ENCODE data around the gene NDEL1.

The NDEL1 gene

GRCh38 chr17:8481703-8482102, 46.0 kb downstream of the NDEL1 start:
- DNase-seq: no peak

GRCh38 chr17:8482546-8482945, 46.9 kb downstream of the NDEL1 start:
- DNase-seq: no peak

DNA sequence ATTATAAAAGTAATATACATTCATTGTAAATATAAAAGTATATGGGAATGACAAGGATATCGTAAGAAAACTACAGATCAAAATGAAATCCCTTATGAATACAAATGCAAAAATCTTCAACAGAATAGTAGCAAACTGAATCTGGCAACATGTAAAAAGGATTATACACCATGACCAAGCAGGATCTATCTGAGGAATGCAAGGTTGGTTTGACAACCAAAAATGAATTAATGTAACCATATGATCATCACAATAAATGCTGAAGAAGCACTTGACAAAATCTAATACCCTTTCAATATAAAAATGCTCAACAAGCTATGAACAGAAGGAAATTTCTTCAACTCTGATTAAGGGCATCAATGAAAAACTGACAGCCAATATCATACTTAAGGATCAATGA, 48.8 kb downstream of the NDEL1 start:
- DNase-seq: no peak

GRCh38 chr17:8485491-8485890, 49.8 kb downstream of the NDEL1 start:
- no peak for DNase-seq

DNA sequence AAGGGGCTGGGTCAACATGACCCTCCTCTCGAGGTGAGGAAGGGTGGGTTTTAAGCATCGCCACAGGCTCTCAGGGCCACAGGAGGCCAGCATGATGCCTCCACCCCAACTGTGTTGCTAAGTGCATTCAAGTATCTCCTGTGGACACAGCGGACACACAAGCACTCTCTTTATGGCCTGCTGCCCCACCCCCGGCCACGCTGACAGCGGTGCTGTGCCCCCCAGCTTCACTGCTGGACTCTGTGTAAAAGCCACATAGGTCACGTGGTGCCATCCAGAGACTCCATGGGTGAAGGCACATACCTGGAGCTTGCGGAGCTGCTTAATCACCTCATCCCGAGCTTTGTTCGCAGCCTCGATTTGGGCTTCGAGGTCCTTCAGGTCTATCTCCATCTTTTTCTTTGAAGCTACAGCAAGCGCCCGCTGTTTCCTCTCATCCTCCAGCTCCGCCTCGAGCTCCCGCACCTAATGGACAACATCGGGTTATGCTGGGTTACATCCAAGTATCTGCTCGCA, 51.5 kb downstream of the NDEL1 start:
- DNase-seq: no peak

DNA sequence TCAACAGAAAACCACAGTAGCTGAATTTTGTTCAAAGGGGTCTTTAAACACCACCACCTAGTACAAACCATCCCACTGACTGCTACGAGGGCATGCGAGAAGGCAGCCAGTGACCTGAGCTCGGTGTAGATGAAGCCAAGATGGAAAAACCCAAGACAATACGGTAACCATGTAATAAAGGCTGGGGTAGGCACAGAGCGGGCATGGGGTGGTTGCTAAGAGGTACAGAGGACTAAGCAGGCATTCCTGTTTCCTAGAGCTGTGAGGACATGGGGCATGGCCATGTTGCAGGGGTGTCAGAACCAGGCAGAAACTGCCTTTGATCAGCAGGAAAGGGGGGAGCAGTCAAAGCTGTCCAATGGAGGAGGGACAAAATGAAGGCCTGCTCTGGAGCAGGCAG, 52.1 kb downstream of the NDEL1 start:
- no peak for DNase-seq

- DNase-seq: no peak
Measured at GRCh38 chr17:8488491-8488890, 52.8 kb downstream of the NDEL1 start.

DNA sequence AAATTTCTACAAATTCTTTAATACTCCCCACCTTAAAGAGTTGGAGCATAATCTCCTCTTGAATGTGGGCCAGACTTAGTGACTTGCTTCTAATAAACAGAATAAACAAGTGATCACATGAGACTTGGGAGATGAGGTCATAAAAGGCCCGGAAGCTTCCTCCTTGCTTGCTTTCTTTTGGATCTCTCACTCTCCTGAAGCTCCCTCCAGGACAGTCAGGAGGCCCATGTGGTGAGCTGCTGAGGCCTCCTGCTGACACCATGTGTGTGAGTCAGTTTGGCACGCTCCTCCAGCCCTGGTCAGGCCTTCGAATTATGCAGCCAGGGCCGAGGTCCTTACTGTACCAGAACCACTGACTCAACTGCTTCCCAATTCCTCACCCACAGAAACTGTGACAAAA, 53.2 kb downstream of the NDEL1 start:
- no peak for DNase-seq

DNA sequence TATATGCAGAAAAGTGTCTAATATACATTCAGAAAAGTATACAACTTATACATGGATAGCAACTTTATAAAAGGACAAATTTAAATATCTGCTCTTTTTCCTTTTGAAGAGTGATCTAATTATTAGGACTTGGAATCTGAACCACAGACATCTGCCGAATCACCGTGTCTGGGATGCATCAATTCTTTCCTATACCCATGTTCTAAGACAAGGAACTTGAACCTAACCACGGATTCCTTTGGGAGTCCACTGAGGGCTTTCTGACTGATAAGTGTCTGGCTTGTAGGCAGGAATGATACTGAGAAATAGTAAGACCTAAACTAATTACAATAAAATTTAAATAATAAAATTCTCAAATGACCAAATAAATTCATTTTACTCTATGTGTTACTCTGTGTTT, 54.2 kb downstream of the NDEL1 start:
- DNase-seq: no peak

DNA sequence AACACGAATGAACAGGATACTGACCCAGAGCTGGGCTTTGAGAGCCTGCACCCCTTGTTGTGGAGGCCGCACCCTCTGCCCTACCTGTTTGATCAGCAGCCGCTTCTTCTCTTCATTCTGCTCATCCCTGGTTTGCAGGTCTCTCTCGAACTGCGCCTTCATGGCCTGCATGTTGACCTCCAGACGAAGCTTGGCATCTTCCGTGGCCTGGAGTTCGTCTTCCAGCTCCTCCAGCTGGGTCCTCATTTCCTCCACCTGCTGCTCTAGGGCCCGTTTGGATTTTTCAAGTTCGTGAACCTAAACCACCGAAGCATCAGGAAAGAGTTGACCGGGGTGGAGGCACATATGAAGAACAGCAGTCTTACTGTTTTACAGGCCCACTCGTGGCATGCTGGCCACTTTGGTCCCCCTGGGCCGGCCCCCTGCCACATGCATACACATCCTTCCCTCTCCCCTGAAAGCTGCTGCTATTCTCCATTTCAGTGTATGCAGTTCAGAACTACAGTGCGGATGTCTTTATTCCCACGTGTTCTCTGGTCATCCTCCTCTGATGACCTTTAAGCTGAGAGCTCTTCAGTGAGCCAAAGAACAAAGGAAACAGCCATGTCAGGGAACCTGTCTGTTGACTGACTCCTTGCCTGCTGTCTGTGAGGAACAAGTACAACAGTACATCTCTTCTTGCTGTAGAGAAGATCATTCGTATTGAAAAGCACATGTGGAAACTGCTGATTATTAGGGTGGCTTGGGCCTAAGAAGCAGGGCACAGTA, 54.8 kb downstream of the NDEL1 start:
- DNase-seq: no peak

GRCh38 chr17:8492121-8492520, 56.4 kb downstream of the NDEL1 start:
- no peak for DNase-seq

GRCh38 chr17:8494021-8494420, 58.3 kb downstream of the NDEL1 start:
- no peak for DNase-seq

GRCh38 chr17:8494506-8495111, 58.9 kb downstream of the NDEL1 start:
- no peak for DNase-seq

GRCh38 chr17:8496081-8496480, 60.4 kb downstream of the NDEL1 start:
- DNase-seq: no peak

- DNase-seq: no peak
Measured at GRCh38 chr17:8499171-8499570, 63.5 kb downstream of the NDEL1 start.

DNA sequence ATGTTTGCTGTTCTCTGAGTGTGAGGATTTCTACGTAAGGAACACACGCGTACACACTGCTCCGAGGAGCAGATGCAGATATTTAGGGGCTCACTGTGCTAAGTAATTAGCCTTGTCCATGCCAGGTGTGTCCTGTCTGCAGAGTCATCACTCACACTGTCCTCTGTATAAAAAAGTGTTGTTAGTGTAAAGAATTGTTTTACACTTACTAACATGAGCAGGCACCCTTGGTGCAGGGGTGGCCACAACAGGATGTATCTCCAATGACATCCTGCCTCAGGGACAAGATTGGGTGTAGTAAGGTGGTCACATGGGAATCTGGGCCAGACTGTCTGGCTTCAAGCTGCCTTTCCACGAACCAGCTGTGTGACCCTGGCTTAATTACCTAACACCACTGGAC, 63.9 kb downstream of the NDEL1 start:
- DNase-seq: no peak

DNA sequence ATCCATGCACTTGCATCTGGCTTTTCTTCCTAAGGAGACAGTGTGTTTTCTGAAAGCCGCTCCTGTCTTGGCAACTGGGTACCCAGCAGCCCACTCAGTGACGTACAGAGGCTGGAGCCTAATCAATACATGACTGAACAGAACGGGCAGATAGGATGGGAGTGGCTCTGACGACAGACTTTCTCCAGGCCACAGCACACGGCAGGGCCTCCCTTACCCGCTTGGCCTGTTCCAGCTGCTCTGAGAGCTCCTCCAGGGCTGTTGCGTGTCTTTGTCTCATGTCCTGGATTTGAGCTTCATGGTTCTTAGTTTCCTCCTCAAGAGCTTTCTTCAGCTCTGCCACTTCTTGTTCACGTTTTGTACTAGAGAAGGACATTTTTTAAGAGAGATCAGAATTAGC, 64.9 kb downstream of the NDEL1 start:
- no peak for DNase-seq

- no peak for DNase-seq
Measured at GRCh38 chr17:8502126-8502525, 66.4 kb downstream of the NDEL1 start.

DNA sequence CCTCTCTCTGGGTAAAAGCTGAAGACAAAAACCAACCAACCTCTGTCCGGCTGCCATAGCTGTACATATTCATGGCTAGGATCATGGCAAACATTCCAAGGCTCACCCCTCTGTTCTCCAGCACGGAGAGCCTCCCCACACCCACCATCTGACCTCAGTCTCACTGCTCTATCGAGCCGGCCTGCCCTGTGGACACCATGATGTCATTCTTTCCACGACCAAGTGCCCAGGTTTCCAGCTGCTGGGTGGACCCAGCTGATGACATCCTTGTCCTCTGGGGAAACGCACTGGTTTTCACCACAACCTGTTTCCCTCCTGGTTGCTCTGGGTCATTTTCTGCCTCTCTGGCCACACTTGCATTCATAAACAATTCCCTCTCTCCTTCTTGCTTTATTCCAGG, 67.7 kb downstream of the NDEL1 start:
- DNase-seq: no peak

DNA sequence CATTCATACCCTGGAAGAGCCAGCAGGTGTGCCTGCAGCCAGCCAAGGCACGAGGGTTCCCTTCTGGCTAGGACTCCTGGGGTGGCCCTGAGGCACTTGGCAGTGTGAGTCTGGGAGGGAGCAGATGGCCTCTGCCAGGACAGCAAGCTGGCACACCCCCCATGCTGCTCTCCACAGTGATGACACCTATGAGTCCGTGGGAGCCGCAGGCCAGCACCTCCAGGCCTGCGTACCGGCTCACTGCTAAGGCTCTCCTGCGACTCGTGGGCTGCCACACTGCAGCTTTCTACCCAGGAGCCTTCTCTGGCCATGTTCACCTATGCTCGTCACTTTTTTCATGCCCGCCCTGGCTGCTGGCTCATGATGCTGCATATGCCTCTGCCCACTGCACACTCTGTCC, 68.1 kb downstream of the NDEL1 start:
- no peak for DNase-seq

- DNase-seq: no peak
Measured at GRCh38 chr17:8504460-8505207, 69.0 kb downstream of the NDEL1 start.

GRCh38 chr17:8506145-8506544, 70.5 kb downstream of the NDEL1 start:
- DNase-seq: no peak

GRCh38 chr17:8514801-8515200, 79.1 kb downstream of the NDEL1 start:
- DNase-seq: no peak
